Measurements from ENCODE around the gene RNF220.

DNA sequence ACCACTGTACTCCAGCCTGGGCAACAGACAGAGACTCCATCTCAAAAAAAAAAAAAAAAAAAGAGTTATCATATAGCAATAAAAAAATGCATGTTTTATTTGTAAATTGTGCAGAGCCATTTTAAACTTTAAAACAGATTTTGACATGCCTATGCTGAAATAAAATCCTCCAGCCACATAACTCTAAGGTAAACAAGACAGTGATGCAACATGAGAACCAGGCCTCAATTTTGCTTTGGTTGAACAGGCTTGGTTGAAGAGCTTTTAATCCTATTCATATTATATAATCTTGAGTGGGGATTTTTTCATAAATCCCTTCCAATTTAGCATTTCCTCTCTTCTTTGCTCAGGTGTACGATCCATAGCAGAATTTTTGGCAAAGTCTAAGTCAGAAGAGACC is 295.5 kb downstream of the RNF220 start:
- TF ChIP-seq, protein P1, sequence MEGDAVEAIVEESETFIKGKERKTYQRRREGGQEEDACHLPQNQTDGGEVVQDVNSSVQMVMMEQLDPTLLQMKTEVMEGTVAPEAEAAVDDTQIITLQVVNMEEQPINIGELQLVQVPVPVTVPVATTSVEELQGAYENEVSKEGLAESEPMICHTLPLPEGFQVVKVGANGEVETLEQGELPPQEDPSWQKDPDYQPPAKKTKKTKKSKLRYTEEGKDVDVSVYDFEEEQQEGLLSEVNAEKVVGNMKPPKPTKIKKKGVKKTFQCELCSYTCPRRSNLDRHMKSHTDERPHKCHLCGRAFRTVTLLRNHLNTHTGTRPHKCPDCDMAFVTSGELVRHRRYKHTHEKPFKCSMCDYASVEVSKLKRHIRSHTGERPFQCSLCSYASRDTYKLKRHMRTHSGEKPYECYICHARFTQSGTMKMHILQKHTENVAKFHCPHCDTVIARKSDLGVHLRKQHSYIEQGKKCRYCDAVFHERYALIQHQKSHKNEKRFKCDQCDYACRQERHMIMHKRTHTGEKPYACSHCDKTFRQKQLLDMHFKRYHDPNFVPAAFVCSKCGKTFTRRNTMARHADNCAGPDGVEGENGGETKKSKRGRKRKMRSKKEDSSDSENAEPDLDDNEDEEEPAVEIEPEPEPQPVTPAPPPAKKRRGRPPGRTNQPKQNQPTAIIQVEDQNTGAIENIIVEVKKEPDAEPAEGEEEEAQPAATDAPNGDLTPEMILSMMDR (IDR thresholded peaks at IDR 0.05; ENCODE audit: insufficient read depth, low read depth, low read length) = no peak
- no peak for TF ChIP-seq EZH2 (IDR thresholded peaks at IDR 0.05; ENCODE audit: insufficient read depth, low read length)

All from astrocyte (in vitro differentiated cells and primary cell).